DMS114 treated with DMSO at 0.1 percent for 48 hours (cell line): Measurements from ENCODE around the gene MAML3.

Source experiments
- DNase-seq: peaks from one replicate; lab custom pipeline; 2025; ENCODE audit not compliant: unreplicated experiment; lab: John Stamatoyannopoulos, UW

The MAML3 gene

GRCh38 chr4:140127422-140127821, 26.6 kb downstream of the MAML3 start:
- no peak for DNase-seq

- DNase-seq: no peak
These were observed 27.7 kb downstream of the MAML3 start for GRCh38 chr4:140126261-140126660.

- no peak for DNase-seq
These were observed 28.6 kb downstream of the MAML3 start for GRCh38 chr4:140125374-140125773.

GRCh38 chr4:140123666-140124377, 30.2 kb downstream of the MAML3 start:
- DNase-seq: no peak

GRCh38 chr4:140122891-140123290, 31.1 kb downstream of the MAML3 start:
- DNase-seq: no peak

GRCh38 chr4:140121646-140122045, 32.3 kb downstream of the MAML3 start:
- DNase-seq: no peak

GRCh38 chr4:140118931-140119640, 34.9 kb downstream of the MAML3 start:
- no peak for DNase-seq

- DNase-seq: no peak
These were observed 36.0 kb downstream of the MAML3 start for GRCh38 chr4:140117947-140118346.

- DNase-seq: no peak
These were observed 37.4 kb downstream of the MAML3 start for GRCh38 chr4:140116442-140117104.

- DNase-seq: no peak
These were observed 38.8 kb downstream of the MAML3 start for GRCh38 chr4:140115140-140115539.

- DNase-seq: no peak
These were observed 40.3 kb downstream of the MAML3 start for GRCh38 chr4:140113653-140114052.

GRCh38 chr4:140112576-140112975, 41.4 kb downstream of the MAML3 start:
- DNase-seq: no peak

- no peak for DNase-seq
These were observed 42.7 kb downstream of the MAML3 start for GRCh38 chr4:140111256-140111655.

- no peak for DNase-seq
These were observed 43.3 kb downstream of the MAML3 start for GRCh38 chr4:140110542-140111215.

- DNase-seq: no peak
These were observed 44.2 kb downstream of the MAML3 start for GRCh38 chr4:140109737-140110136.

GRCh38 chr4:140109292-140109691, 44.7 kb downstream of the MAML3 start:
- no peak for DNase-seq

GRCh38 chr4:140108713-140109230, 45.2 kb downstream of the MAML3 start:
- no peak for DNase-seq

- DNase-seq: no peak
These were observed 45.7 kb downstream of the MAML3 start for GRCh38 chr4:140108243-140108642.

- no peak for DNase-seq
These were observed 47.6 kb downstream of the MAML3 start for GRCh38 chr4:140106289-140106844.

GRCh38 chr4:140105436-140105835, 48.5 kb downstream of the MAML3 start:
- DNase-seq: no peak

GRCh38 chr4:140103676-140104075, 50.3 kb downstream of the MAML3 start:
- DNase-seq: no peak
